T-cell (primary cell): ENCODE data around the gene ARPC4. TPM values are rescaled to one million over a fixed set of nuclear protein-coding genes. Genes with fewer than 3 reads are reported as not detected.

Experiments used
- ATAC-seq, 4 experiments: fragments of 200-7000 bp in 3 of 4; fragments of 150-1000 bp in 1 of 4; cut with Tn5 transposase; replicated peaks in 1 of 4; 1 replicate in 3 of 4; 2 replicates in 1 of 4; pipeline ENCODE4 v1.10.0; 2021; ENCODE audit warnings: moderate library complexity in 3 of 4, mild to moderate bottlenecking in 2 of 4, moderate number of reproducible peaks in 1 of 4
- CTCF ChIA-PET, 2 donors: fragments of 300-600 bp; sonication (Branson Sonifier 250); formaldehyde crosslinking; loops; one replicate each; lab custom pipeline; 2022; ENCODE audit warnings: antibody characterized with exemption in 2 of 2; lab: Charles Lee
- POLR2A ChIA-PET, 2 donors: fragments of 300-600 bp; sonication (Branson Sonifier 250); formaldehyde crosslinking; loops; one replicate each; lab custom pipeline; 2022; ENCODE audit warnings: antibody characterized with exemption in 2 of 2; lab: Charles Lee
- DNase-seq, 35 experiments: peaks; one replicate each; pipeline versions ENCODE4 v3.0.0 to v3.0.0-alpha.2; 2013 to 2023
- H3K27ac ChIP-seq: one replicate; pipeline ENCODE4 v1.5.1; 2013; ENCODE audit warnings: low read length
- H3K27me3 ChIP-seq, 2 experiments: replicated peaks in 1 of 2; 1 replicate in 1 of 2; 2 replicates in 1 of 2; pipeline versions ENCODE4 v1.6.1 to v1.7.0; 2013; ENCODE audit warnings: low read length in 1 of 2, mixed read lengths in 1 of 2; ENCODE audit not compliant: control insufficient read depth in 2 of 2, insufficient read depth in 2 of 2; ENCODE audit errors: extremely low read depth in 1 of 2
- H3K36me3 ChIP-seq, 2 donors: 1 replicate in 1 of 2; 2 replicates in 1 of 2; pipeline versions ENCODE4 v1.6.1 to v1.7.0; 2013; ENCODE audit warnings: low read length in 1 of 2; ENCODE audit not compliant: control insufficient read depth in 2 of 2, insufficient read depth in 1 of 2; ENCODE audit errors: extremely low read depth in 1 of 2
- H3K4me1 ChIP-seq, 2 experiments: 1 replicate in 1 of 2; 2 replicates in 1 of 2; pipeline versions ENCODE4 v1.6.1 to v1.7.0; 2013; ENCODE audit warnings: low read length in 2 of 2, mixed read lengths in 1 of 2; ENCODE audit not compliant: insufficient read depth in 2 of 2, control insufficient read depth in 1 of 2; ENCODE audit errors: extremely low read depth in 1 of 2
- H3K4me3 ChIP-seq, 2 donors: 1 replicate in 1 of 2; 2 replicates in 1 of 2; pipeline versions ENCODE4 v1.5.1 to v1.7.0; 2013; ENCODE audit warnings: mild to moderate bottlenecking in 2 of 2, low read length in 1 of 2, moderate library complexity in 1 of 2; ENCODE audit not compliant: control insufficient read depth in 1 of 2; ENCODE audit errors: extremely low read depth in 1 of 2
- H3K9me3 ChIP-seq: 2 replicates; pipeline ENCODE4 v1.7.0; 2013
- H3K27ac Mint-ChIP-seq, 2 donors: one replicate each; pipeline ENCODE4 v1.8.0; 2020 to 2021; ENCODE audit warnings: mild to moderate bottlenecking in 2 of 2, mixed read lengths in 2 of 2
- H3K27me3 Mint-ChIP-seq, 2 donors: one replicate each; pipeline ENCODE4 v1.8.0; 2021 to 2022; ENCODE audit warnings: mixed read lengths in 2 of 2
- H3K36me3 Mint-ChIP-seq: one replicate; pipeline ENCODE4 v1.8.0; 2021; ENCODE audit warnings: mixed read lengths
- H3K4me1 Mint-ChIP-seq, 3 donors: one replicate each; pipeline ENCODE4 v1.8.0; 2020 to 2022; ENCODE audit warnings: mixed read lengths in 3 of 3, mild to moderate bottlenecking in 1 of 3
- H3K4me3 Mint-ChIP-seq, 3 donors: one replicate each; pipeline ENCODE4 v1.8.0; 2020 to 2022; ENCODE audit warnings: mild to moderate bottlenecking in 3 of 3, mixed read lengths in 3 of 3, moderate library complexity in 3 of 3
- H3K9me3 Mint-ChIP-seq, 3 donors: one replicate each; pipeline ENCODE4 v1.8.0; 2020 to 2022; ENCODE audit warnings: mixed read lengths in 3 of 3
- WGBS: methylation state at CpG from one replicate; pipeline ENCODE4 v1.1.5; 2013; ENCODE audit warnings: missing lambda C conversion rate; ENCODE audit not compliant: insufficient coverage; 5-methylcytosine and 5-hydroxymethylcytosine counted together
- total RNA-seq, 35 experiments: library from RNA in 6 of 35; stranded (reverse) in 6 of 35; fragments of 120-200 nt in 1 of 35; gene quantifications; one replicate each; pipeline versions ENCODE4 v1.2.1 to v1.2.4 and lab custom pipeline; 2013 to 2026

ARPC4 gene
- total RNA-seq, 5 donors from 2014 or later (not counting 1 experiment from before 2014, with no cell fraction given) = 144 to 160 (median 147) TPM

DNA sequence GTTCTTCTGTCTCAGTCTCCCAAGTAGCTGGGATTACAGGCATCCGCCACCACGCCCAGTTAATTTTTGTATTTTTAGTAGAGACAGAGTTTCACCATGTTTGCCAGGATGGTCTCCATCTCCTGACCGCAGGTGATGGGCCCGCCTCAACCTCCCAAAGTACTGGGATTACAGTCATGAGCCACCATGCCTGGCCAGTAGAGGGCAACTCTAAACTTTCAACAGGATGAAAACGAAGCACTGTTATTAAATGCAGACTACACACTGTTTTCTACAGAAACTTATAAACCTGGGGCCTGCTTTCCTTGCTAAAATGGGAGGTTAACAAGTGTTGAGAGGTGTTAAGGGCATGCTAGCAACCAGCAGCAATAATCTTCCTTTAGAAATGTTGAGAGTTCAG is 7.6 kb downstream of the ARPC4 start:
- no peak overlapping the region for H3K4me3 Mint-ChIP-seq
- H3K36me3 Mint-ChIP-seq = peaks cover 46% of the 10 kb centered on the region
- H3K9me3 ChIP-seq = no peaks in the 10 kb centered on the region
- DNase-seq (no peak), ATAC-seq (no peak)
- no peak overlapping the region for H3K27ac ChIP-seq
- H3K36me3 ChIP-seq = peaks cover 6 to 89% of the 10 kb centered on the region in 2 donors
- ChIA-PET POLR2A (no interaction called here), CTCF (interaction anchor here in 1 of 2 donors (0.6 to 0.7 kb wide), 2 partner anchors 8 to 88 kb away, joined by 3 to 4 read pairs; partner anchors contain the start of gene ARPC4)
- H3K9me3 Mint-ChIP-seq = no peaks in the 10 kb centered on the region
- peaks cover 0 to 15% of the 10 kb centered on the region in 2 experiments for H3K4me1 ChIP-seq
- H3K27me3 ChIP-seq = no peaks in the 10 kb centered on the region
- H3K27ac Mint-ChIP-seq = no peak overlapping the region
- no CpG with 5 or more reads among the region's 5 CpGs for WGBS
- H3K4me3 ChIP-seq = no peak overlapping the region
- H3K4me1 Mint-ChIP-seq = peaks cover 34 to 46% (median 38%) of the 10 kb centered on the region in 3 donors
- H3K27me3 Mint-ChIP-seq = no peaks in the 10 kb centered on the region

DNA sequence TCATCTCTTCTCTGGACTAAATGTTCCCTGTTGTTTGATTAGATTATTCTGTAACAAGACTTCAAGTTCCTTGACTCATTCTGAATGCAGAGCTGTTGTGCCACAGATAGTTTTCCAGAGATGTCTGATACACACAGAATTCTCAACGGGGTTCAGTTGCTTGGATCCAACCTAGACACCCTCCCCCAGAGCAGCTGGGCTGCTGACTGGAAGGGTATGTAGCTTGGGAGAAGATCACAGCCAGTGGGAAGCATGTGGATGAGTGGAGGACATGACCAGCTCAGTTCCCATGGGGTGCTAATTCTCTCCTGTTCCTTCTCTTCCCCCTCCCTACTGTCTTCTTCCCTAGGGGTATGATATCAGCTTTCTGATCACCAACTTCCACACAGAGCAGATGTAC is 10.6 kb downstream of the ARPC4 start:
- no peak overlapping the region for H3K27ac ChIP-seq
- Mint-ChIP-seq H3K4me3 (no peak overlapping the region), H3K27ac (peak overlapping the region; percentile 8 to 40), H3K27me3 (no peaks in the 10 kb centered on the region), H3K9me3 (no peaks in the 10 kb centered on the region), H3K4me1 (peaks cover 27 to 33% (median 29%) of the 10 kb centered on the region in 3 donors), H3K36me3 (peaks cover 41% of the 10 kb centered on the region)
- no peak overlapping the region for H3K4me3 ChIP-seq
- ATAC-seq (no peak), DNase-seq (no peak)
- H3K27me3 ChIP-seq = no peaks in the 10 kb centered on the region
- peaks cover 0 to 10% of the 10 kb centered on the region in 2 experiments for H3K4me1 ChIP-seq
- CTCF ChIA-PET = interaction anchor here (0.6 kb wide), 3 partner anchors 14 to 519 kb away, joined by 3 to 7 read pairs (median 3); no protein-coding TSS in a partner anchor
- H3K9me3 ChIP-seq = no peaks in the 10 kb centered on the region
- H3K36me3 ChIP-seq = peaks cover 0 to 80% of the 10 kb centered on the region in 2 donors
- POLR2A ChIA-PET = interaction anchor here (0.6 to 1.0 kb wide), 2 partner anchors 10 to 162 kb away, joined by 3 to 4 read pairs; partner anchors contain the start of gene ARPC4 (in 1 of the 2)
- no CpG with 5 or more reads among the region's 1 CpG for WGBS

DNA sequence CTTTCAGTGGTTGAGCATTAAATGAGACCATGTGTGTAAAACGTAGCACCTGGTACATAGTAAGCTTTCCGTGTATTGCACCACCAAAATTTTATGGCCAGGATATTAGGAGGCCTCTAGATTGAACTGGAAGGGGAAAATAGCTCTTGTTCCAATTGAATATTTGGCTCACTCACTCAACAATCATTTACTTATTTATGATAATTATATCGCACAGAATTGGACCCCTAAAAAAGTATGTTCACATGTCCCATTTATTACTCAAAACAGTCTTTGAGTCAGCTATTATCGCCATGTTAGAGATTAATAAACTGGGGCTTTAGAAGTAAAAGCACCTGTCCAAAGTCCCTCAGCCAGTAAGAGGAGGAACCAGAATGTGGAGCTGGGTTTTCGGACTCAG is 12.1 kb downstream of the ARPC4 start:
- Mint-ChIP-seq H3K27ac (no peak overlapping the region), H3K9me3 (no peaks in the 10 kb centered on the region), H3K4me3 (no peak overlapping the region), H3K27me3 (no peaks in the 10 kb centered on the region), H3K4me1 (peaks cover 35 to 45% (median 38%) of the 10 kb centered on the region in 3 donors), H3K36me3 (peaks cover 34% of the 10 kb centered on the region)
- DNase-seq = no peak
- ChIA-PET POLR2A (interaction anchor here in 1 of 2 donors (0.6 kb wide), 1 partner anchor 398 kb away, joined by 3 read pairs; no protein-coding TSS in a partner anchor), CTCF (interaction anchor here in 1 of 2 donors (1.0 kb wide), 1 partner anchor 127 kb away, joined by 3 read pairs; no protein-coding TSS in a partner anchor)
- Histone ChIP-seq H3K4me1 (peaks cover 3 to 22% of the 10 kb centered on the region in 2 experiments), H3K4me3 (no peak overlapping the region), H3K27ac (no peak overlapping the region), H3K36me3 (peaks cover 0 to 66% of the 10 kb centered on the region in 2 donors), H3K27me3 (no peaks in the 10 kb centered on the region), H3K9me3 (no peaks in the 10 kb centered on the region)
- ATAC-seq = no peak
- whole genome bisulfite sequencing = 100% methylated on average over 1 of the region's 5 CpGs

DNA sequence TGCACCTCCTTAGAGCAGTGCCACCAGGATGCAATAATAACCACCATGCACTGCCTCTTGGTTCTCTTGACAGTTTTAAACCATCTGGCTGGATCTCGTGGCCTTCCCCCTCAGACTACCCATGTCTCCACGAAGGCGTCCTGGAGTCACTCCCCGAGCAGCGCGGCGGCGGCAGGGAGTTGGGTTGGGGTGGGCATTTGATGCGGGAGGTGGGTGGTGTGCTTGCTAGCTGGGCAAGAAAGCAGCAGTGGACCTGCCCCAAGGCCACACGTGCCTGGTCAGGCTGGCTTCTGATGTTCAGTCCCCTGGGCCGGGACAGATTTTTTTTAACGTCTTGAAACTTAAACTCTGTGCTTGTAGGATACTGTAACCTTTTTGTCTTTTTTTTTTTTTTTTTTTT is 13.3 kb downstream of the ARPC4 start:
- Mint-ChIP-seq H3K36me3 (peaks cover 32% of the 10 kb centered on the region), H3K27me3 (no peaks in the 10 kb centered on the region), H3K4me3 (no peak overlapping the region), H3K4me1 (peaks cover 42 to 54% (median 47%) of the 10 kb centered on the region in 3 donors), H3K27ac (no peak overlapping the region), H3K9me3 (no peaks in the 10 kb centered on the region)
- ATAC-seq (no peak), DNase-seq (no peak)
- 92% methylated on average over 2 of the region's 12 CpGs for WGBS
- CTCF ChIA-PET = no interaction called here
- Histone ChIP-seq H3K27ac (no peak overlapping the region), H3K9me3 (no peaks in the 10 kb centered on the region), H3K27me3 (no peaks in the 10 kb centered on the region), H3K4me3 (no peak overlapping the region), H3K4me1 (peaks cover 3 to 30% of the 10 kb centered on the region in 2 experiments), H3K36me3 (peaks cover 0 to 54% of the 10 kb centered on the region in 2 donors)
- POLR2A ChIA-PET = interaction anchor here in 1 of 2 donors (0.6 kb wide), 1 partner anchor 263 kb away, joined by 3 read pairs; no protein-coding TSS in a partner anchor

DNA sequence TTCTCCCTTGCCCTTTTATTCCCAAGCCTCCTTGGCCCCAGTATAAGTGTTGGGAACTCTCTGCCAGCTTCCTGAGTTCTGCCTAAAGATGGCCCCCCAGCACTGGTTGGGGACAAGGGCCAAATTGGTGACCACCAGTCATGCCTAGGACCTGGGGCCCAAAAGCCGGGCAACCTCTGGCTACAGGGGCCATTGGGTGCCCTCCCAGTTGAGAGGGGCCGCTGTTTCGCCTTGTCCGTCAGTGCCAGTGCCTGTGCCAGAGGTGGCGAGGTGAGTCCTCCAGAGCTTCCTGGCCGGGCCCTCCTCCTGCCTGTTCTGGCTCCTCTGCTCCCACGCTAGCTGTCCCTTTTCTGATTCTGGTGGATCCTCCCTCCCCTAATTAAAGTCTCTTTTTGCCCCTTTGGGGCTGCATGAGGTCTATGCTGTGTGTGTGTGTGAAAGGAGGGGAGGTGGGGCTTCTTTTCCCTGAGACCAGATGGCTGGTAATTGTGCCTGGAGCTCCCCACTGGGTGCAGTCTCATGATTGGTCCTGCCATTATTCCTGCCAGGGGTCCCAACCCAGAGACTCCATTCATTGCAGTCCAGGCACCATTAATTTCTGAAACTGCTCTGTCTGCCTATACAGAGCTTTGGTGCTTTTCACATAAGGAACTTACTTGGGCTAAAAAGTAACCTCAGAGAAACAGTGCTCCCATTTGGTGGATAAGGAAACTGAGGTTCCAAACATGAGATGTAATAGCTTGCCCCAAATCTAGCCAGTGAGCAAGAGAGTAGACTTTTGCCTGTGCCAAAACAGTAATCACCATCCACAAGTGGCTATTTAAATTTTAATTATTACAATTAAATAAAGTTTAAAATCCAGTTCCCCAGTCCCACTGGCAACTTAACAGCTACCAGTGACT is 14.1 kb downstream of the ARPC4 start:
- ChIA-PET CTCF (interaction anchor here in 1 of 2 donors (0.5 to 1.8 kb wide), 4 partner anchors 25 to 126 kb away, joined by 3 to 5 read pairs (median 4); partner anchors contain the start of gene CRELD1), POLR2A (interaction anchor here in 1 of 2 donors (0.6 kb wide), 1 partner anchor 262 kb away, joined by 3 read pairs; no protein-coding TSS in a partner anchor)
- Mint-ChIP-seq H3K27ac (peak overlapping the region in 1 of 2 donors; percentile 100), H3K36me3 (peaks cover 32% of the 10 kb centered on the region), H3K4me1 (peaks cover 46 to 62% (median 54%) of the 10 kb centered on the region in 3 donors), H3K9me3 (no peaks in the 10 kb centered on the region), H3K27me3 (no peaks in the 10 kb centered on the region), H3K4me3 (no peak overlapping the region)
- DNase-seq (no peak), ATAC-seq (no peak)
- no peaks in the 10 kb centered on the region for H3K27me3 ChIP-seq
- peaks cover 0 to 47% of the 10 kb centered on the region in 2 donors for H3K36me3 ChIP-seq
- WGBS = 100% methylated on average over 6 of the region's 7 CpGs
- H3K9me3 ChIP-seq = no peaks in the 10 kb centered on the region
- peaks cover 3 to 30% of the 10 kb centered on the region in 2 experiments for H3K4me1 ChIP-seq
- no peak overlapping the region for H3K4me3 ChIP-seq
- H3K27ac ChIP-seq = peak overlapping the region; percentile 87

DNA sequence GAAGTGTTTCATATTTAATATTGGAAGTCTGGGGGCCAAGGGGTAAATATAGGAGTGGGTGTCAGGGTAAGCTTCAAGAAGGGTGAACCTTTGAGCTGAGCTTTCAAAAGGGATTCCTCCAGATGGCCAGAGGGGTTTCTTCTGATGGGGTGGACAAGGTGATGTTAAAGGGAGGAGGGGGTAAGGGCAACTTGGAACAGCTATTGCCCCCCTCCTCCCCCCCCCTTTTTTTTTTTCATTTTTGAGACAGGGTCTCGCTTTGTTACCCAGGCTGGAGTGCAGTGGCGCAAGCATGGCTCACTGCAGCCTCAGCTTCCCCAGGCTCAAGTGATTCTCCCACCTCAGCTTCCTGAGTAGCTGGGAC is 15.1 kb downstream of the ARPC4 start:
- Mint-ChIP-seq H3K9me3 (no peaks in the 10 kb centered on the region), H3K4me1 (peaks cover 46 to 59% (median 53%) of the 10 kb centered on the region in 3 donors), H3K27me3 (no peaks in the 10 kb centered on the region), H3K4me3 (no peak overlapping the region), H3K27ac (peak overlapping the region; percentile 99 to 100), H3K36me3 (peaks cover 32% of the 10 kb centered on the region)
- POLR2A ChIA-PET = interaction anchor here (0.6 to 2.3 kb wide), 3 partner anchors 15 to 46 kb away, joined by 8 to 10 read pairs (median 9); partner anchors contain the start of gene ARPC4 (in 1 of the 2)
- ATAC-seq (no peak), DNase-seq (no peak)
- H3K4me3 ChIP-seq = no peak overlapping the region
- H3K4me1 ChIP-seq = peaks cover 3 to 30% of the 10 kb centered on the region in 2 experiments
- H3K36me3 ChIP-seq = peaks cover 0 to 43% of the 10 kb centered on the region in 2 donors
- CTCF ChIA-PET = interaction anchor here (0.5 to 1.8 kb wide), 7 partner anchors 11 to 125 kb away, joined by 3 to 5 read pairs (median 4); partner anchors contain the start of genes ARPC4 (in 1 of the 2), CRELD1 (in 1 of the 2) and TADA3 (in 1 of the 2)
- no CpG with 5 or more reads among the region's 2 CpGs for WGBS
- H3K27ac ChIP-seq = peak overlapping the region; percentile 87
- no peaks in the 10 kb centered on the region for H3K9me3 ChIP-seq
- H3K27me3 ChIP-seq = no peaks in the 10 kb centered on the region
